ENCODE results near the gene TC2N. TPM values are rescaled to one million over a fixed set of nuclear protein-coding genes. Genes with fewer than 3 reads are reported as not detected.

Gene TC2N
- total RNA-seq, 4 donors from 2014 or later = 28.0 to 61.7 (median 33.4) TPM

DNA sequence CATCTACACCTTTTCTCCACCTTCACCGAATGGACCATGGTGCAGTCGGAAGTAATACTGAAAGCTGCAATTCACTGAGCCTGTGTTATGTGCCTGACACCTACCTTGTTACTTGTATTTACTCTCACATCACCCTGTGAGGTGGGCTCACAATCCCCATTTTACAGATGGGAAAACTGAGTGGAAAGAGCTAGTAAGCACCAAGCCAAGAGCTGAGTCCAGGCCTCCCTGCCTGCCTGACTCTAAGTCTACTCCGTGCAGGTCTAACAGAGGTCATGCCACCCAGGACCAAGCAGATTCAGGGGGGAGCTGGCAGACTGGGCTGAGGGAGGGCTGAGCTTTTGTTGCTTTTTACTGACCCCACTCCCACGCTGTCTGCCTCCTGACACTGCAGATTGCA lies 29.1 kb upstream of the TC2N start:
- H3K27me3 ChIP-seq = no peaks in the 10 kb centered on the region
- no peak overlapping the region for H3K4me3 ChIP-seq
- 97% methylated on average over 4 of the region's 4 CpGs for WGBS
- H3K9me3 ChIP-seq = no peaks in the 10 kb centered on the region
- no peaks in the 10 kb centered on the region for H3K36me3 ChIP-seq
- H3K4me1 ChIP-seq = peaks cover 40% of the 10 kb centered on the region
- DNase-seq (ENCODE audit: low spot score in 2 of 2) = no peak
- TF ChIP-seq POLR2AphosphoS5 (IDR thresholded peaks at IDR 0.05) (no peak), POLR2A (IDR thresholded peaks at IDR 0.05) (no peak), EP300 (IDR thresholded peaks at IDR 0.05) (no peak)
- TF ChIP-seq, protein P1, sequence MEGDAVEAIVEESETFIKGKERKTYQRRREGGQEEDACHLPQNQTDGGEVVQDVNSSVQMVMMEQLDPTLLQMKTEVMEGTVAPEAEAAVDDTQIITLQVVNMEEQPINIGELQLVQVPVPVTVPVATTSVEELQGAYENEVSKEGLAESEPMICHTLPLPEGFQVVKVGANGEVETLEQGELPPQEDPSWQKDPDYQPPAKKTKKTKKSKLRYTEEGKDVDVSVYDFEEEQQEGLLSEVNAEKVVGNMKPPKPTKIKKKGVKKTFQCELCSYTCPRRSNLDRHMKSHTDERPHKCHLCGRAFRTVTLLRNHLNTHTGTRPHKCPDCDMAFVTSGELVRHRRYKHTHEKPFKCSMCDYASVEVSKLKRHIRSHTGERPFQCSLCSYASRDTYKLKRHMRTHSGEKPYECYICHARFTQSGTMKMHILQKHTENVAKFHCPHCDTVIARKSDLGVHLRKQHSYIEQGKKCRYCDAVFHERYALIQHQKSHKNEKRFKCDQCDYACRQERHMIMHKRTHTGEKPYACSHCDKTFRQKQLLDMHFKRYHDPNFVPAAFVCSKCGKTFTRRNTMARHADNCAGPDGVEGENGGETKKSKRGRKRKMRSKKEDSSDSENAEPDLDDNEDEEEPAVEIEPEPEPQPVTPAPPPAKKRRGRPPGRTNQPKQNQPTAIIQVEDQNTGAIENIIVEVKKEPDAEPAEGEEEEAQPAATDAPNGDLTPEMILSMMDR (IDR thresholded peaks at IDR 0.05) = no peak
- peak overlapping the region; percentile 62 for H3K27ac ChIP-seq

DNA sequence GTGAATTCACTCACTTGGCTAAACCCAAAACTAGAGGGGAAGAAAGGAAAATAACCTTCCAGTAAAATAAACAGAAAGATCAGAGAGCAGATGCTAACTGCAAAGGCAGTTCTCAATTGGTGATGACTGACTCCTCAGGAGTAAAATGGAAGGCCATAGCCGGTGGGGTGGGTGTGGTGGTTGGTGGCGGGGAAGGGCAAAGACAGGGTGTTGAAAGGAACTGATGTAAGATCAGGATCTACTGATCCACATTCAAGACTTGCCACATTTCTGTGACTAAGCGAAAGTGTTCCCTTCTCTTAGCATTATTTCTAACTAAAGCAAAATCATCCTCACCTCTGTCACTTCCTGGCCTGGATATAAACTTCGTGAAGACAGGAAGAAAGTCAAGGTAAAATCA lies 26.3 kb upstream of the TC2N start:
- no peak for TF ChIP-seq EP300 (IDR thresholded peaks at IDR 0.05)
- TF ChIP-seq, protein P1 (IDR thresholded peaks at IDR 0.05) = no peak
- no peak for TF ChIP-seq POLR2AphosphoS5 (IDR thresholded peaks at IDR 0.05)
- no peak for TF ChIP-seq POLR2A (IDR thresholded peaks at IDR 0.05)
- Histone ChIP-seq H3K27ac (no peak overlapping the region), H3K36me3 (no peaks in the 10 kb centered on the region), H3K27me3 (no peaks in the 10 kb centered on the region), H3K9me3 (no peaks in the 10 kb centered on the region), H3K4me3 (no peak overlapping the region), H3K4me1 (peaks cover 41% of the 10 kb centered on the region)
- no peak for DNase-seq (ENCODE audit: low spot score in 2 of 2)
- WGBS = 67% methylated on average over 4 of the region's 4 CpGs

DNA sequence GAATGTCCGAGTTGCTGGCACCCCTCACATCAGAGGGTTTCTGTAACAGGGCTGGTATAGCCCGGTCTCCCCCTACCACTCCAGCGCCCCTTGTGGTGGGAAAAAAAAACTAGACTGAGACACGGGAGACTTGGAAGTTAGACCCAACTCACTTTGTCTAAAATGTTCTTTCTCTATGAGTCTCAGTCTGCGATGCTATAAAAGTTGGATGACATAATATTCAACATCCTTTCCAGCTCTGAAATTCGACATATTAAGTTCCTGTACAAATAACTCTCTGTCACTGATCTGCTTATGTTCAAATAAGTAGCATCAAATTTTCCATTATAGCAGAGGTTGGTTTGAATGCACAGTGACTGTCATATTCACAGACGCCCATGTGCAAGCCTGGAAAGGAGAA lies 25.7 kb upstream of the TC2N start:
- TF ChIP-seq, protein P1 (IDR thresholded peaks at IDR 0.05) = peak in 1 of 2 donors; percentile 22
- no peak for TF ChIP-seq EP300 (IDR thresholded peaks at IDR 0.05)
- no peak overlapping the region for H3K27ac ChIP-seq
- no peaks in the 10 kb centered on the region for H3K9me3 ChIP-seq
- WGBS = 51% methylated on average over 7 of the region's 7 CpGs
- no peaks in the 10 kb centered on the region for H3K36me3 ChIP-seq
- H3K4me1 ChIP-seq = peaks cover 37% of the 10 kb centered on the region
- no peaks in the 10 kb centered on the region for H3K27me3 ChIP-seq
- no peak for DNase-seq (ENCODE audit: low spot score in 2 of 2)
- no peak overlapping the region for H3K4me3 ChIP-seq

DNA sequence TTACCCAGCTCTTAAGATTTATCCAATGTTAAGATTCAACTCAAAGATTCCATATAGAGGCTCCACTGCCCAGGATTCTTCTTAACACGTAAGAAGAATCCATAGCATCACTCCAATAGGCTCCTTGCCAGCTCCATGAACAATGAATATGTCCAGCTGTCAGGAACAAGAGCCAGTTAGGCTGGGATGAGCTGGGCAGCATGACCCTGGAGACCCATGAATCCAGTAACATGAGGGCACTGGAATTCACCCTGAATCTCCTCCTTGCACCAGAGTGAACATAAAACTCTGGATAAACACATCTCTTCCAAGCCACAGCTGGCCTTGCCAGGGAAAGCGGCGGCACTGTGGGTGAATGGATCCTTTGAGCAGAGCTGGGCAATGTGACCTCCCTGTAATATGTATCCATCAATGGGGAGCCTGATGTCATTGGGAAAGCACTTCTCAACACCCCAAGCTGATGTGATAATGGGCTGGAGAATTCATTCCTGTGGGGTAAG lies 24.4 kb upstream of the TC2N start:
- H3K9me3 ChIP-seq = no peaks in the 10 kb centered on the region
- 58% methylated on average over 3 of the region's 3 CpGs for WGBS
- no peak for DNase-seq (ENCODE audit: low spot score in 2 of 2)
- no peak overlapping the region for H3K27ac ChIP-seq
- H3K4me3 ChIP-seq = no peak overlapping the region
- H3K27me3 ChIP-seq = no peaks in the 10 kb centered on the region
- H3K36me3 ChIP-seq = no peaks in the 10 kb centered on the region
- TF ChIP-seq POLR2AphosphoS5 (IDR thresholded peaks at IDR 0.05) = no peak
- H3K4me1 ChIP-seq = peaks cover 25% of the 10 kb centered on the region

DNA sequence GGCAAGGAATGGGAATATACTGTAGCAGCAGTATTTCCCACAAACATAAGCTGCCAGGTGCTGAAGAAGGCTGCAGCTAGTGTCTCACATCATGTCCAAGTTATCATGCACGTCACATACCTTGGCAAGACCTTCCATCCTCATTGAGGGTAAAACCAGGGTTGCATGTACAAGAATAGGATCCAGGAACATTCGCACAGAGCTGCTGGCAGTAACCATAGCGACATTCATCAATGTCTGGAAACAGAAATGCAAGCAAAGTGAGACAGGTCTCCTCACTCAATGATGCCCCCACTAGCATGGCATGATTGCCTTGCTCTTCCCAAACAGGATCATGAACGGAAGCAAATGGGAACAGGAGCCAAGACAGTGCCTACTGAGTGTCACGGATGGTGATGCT lies 23.8 kb upstream of the TC2N start:
- H3K4me3 ChIP-seq = no peak overlapping the region
- no peaks in the 10 kb centered on the region for H3K9me3 ChIP-seq
- no peaks in the 10 kb centered on the region for H3K27me3 ChIP-seq
- H3K36me3 ChIP-seq = no peaks in the 10 kb centered on the region
- H3K27ac ChIP-seq = no peak overlapping the region
- H3K4me1 ChIP-seq = peaks cover 21% of the 10 kb centered on the region
- DNase-seq (ENCODE audit: low spot score in 2 of 2) = no peak
- TF ChIP-seq POLR2A (IDR thresholded peaks at IDR 0.05) (no peak), EP300 (IDR thresholded peaks at IDR 0.05) (no peak), POLR2AphosphoS5 (IDR thresholded peaks at IDR 0.05) (no peak)
- TF ChIP-seq, protein P1 (IDR thresholded peaks at IDR 0.05) = no peak
- WGBS = 80% methylated on average over 5 of the region's 5 CpGs

DNA sequence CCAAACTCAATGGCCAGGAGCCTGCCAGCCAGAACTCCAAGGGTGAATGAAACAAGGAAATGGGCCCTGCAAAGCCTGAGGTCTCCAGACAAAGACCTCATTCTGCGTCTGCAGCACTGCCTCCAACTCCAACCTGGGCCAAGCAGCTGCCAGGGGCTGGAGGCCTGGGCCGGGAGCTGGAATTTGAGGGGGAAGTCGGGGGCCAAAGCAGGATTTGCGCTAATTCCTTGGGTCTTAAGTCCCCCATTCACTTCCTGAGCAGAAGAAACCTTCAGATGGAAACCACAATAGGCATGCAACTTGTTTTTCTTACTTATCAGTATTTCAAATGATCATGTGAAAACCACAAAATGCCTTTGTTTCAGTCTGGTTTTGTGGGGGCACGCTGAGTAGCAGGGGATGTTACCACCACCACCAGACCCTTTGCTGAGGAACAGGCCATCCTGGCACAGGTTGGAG lies 23.0 kb upstream of the TC2N start:
- WGBS = 80% methylated on average over 5 of the region's 5 CpGs
- Histone ChIP-seq H3K27ac (peak overlapping the region; percentile 60), H3K36me3 (no peaks in the 10 kb centered on the region), H3K4me1 (peaks cover 23% of the 10 kb centered on the region), H3K27me3 (no peaks in the 10 kb centered on the region), H3K4me3 (no peak overlapping the region), H3K9me3 (no peaks in the 10 kb centered on the region)
- TF ChIP-seq, protein P1 (IDR thresholded peaks at IDR 0.05) = no peak
- no peak for TF ChIP-seq EP300 (IDR thresholded peaks at IDR 0.05)
- TF ChIP-seq POLR2A (IDR thresholded peaks at IDR 0.05) = no peak
- TF ChIP-seq POLR2AphosphoS5 (IDR thresholded peaks at IDR 0.05) = no peak
- no peak for DNase-seq (ENCODE audit: low spot score in 2 of 2)
